Ishikawa (cell line): ENCODE data around the gene ATOH7.

ENCODE experiments used
- CEBPB ChIP-seq: IDR thresholded peaks from 2 replicates; pipeline ENCODE4 v1.6.1; 2012
- CREB1 ChIP-seq: IDR thresholded peaks from 2 replicates; pipeline ENCODE4 v1.6.1; 2012; ENCODE audit warnings: low read depth
- EGR1 ChIP-seq: IDR thresholded peaks from 2 replicates; pipeline ENCODE4 v1.6.1; 2012
- EP300 ChIP-seq: IDR thresholded peaks from 2 replicates; pipeline ENCODE4 v1.6.1; 2012; ENCODE audit warnings: borderline replicate concordance
- FOXM1 ChIP-seq: IDR thresholded peaks from 2 replicates; pipeline ENCODE4 v1.6.1; 2012; ENCODE audit warnings: low read depth, borderline replicate concordance
- NFIC ChIP-seq: IDR thresholded peaks from 2 replicates; pipeline ENCODE4 v1.6.1; 2012
- RAD21 ChIP-seq: IDR thresholded peaks from 2 replicates; pipeline ENCODE4 v1.6.1; 2012; ENCODE audit warnings: low read depth
- TAF1 ChIP-seq: IDR thresholded peaks from 2 replicates; pipeline ENCODE4 v1.6.1; 2012; ENCODE audit warnings: low read depth, mild to moderate bottlenecking
- TCF12 ChIP-seq: IDR thresholded peaks from 2 replicates; pipeline ENCODE4 v1.6.1; 2012; ENCODE audit warnings: low read depth
- TEAD4 ChIP-seq: IDR thresholded peaks from 2 replicates; pipeline ENCODE4 v1.6.1; 2012
- YY1 ChIP-seq: IDR thresholded peaks from 2 replicates; pipeline ENCODE4 v1.6.1; 2012; ENCODE audit warnings: low read depth
- ZBTB7A ChIP-seq: IDR thresholded peaks from 2 replicates; pipeline ENCODE4 v1.6.1; 2012; ENCODE audit warnings: low read depth
- TF ChIP-seq, protein P1 (sequence below): IDR thresholded peaks from 2 replicates; pipeline ENCODE4 v1.6.1; 2012
- TF ChIP-seq, protein P2 (sequence below): IDR thresholded peaks from 2 replicates; pipeline ENCODE4 v1.6.1; 2012
- TF ChIP-seq, protein P3 (sequence below): IDR thresholded peaks from 2 replicates; pipeline ENCODE4 v1.6.1; 2012; ENCODE audit warnings: low read depth, mild to moderate bottlenecking

The ATOH7 gene

DNA sequence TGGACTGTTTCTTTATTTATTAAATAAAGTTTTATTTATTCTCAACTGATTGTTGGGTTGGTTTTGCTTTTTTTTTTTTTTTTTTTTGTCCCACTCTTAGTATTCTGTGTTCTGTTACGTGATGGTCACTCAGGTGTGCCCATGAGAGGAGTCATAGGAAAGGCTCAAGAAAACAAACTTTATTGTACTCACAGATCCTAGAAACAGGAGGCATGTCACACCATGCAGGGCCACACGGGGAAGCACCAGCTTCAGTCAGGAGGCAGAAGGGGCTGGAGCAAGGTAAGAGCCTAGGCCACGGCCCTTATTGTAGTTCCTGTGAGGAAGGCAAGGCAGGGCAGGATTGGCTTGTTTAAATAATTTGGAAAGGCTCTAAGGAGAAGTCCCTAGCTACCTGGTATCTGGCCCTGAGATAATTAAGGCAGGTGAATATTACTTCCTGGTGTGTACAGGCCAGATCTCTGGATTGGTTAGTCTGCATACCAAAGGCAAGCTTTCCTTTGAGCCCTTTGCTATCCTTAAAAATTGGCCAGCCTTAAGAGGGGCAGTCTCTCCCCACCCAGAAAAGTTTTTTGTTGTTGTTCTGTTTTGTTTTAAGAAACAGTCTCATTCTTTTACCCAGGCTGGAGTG, 8.3 kb downstream of the ATOH7 start:
- TF ChIP-seq YY1 (no peak), RAD21 (peak; percentile 15; the same call in 1 of the 2 replicates), FOXM1 (no peak)

DNA sequence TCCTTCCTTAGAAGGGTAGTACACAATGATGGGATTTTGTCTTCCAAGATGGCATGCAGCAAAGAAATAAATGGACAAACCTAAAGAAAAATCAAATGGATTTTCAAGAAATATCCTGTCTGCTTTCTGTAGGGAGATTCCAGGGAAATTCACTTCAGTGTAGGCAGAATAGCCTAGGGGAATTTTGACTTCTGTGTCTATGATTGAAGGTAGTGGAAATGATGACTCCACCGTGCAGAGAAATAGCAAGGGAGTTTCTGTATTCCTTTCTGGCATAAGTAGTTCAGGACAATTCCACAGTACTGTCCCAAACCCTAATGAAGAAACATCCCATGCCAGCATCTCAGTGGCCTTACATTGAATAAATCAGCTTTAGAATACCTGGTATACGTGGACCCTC, 9.5 kb downstream of the ATOH7 start:
- no peak for TF ChIP-seq RAD21
- no peak for TF ChIP-seq EP300
- no peak for TF ChIP-seq TEAD4
- no peak for TF ChIP-seq ZBTB7A

DNA sequence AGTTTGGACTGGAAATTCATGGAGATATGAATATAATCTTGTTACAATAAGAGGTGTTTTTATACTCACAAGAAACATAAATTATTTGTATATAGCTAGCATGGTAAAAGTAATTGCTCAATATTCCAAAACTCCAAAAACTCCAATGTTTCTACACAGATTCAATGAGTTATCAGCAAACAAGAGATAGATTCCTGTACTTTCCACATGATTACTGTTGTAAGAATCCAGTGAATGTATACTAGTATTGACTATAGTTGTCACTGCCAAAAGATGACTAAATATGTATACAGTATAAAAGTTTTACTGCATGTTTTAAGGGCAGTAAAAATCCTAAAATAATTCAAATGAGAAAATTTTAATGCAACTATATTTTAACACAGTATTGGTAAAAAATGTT, 10.7 kb downstream of the ATOH7 start:
- TF ChIP-seq YY1 (no peak), EGR1 (no peak), TCF12 (no peak)
- TF ChIP-seq, protein P1, sequence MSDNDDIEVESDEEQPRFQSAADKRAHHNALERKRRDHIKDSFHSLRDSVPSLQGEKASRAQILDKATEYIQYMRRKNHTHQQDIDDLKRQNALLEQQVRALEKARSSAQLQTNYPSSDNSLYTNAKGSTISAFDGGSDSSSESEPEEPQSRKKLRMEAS, result no peak

DNA sequence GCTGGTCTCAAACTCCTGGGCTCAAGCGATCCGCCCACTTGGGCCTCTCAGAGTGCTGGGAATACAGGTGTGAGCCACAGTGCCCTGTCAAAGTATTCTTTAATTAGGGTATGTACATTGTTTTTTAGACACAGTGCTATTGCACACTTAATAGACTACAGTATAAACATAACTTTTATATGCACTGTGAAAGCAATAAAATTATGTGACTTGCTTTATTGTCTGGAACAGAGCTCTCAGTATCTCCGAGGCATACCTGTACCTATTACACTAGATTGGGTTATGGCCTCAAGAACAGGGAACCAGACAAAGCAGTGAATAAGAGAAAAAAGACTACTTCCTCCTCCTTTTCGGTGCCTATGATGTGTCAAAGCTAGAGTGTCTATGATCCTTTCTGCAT, 13.1 kb downstream of the ATOH7 start:
- TF ChIP-seq TCF12 (no peak), CREB1 (no peak), YY1 (no peak), ZBTB7A (no peak), FOXM1 (no peak), EGR1 (no peak), TAF1 (no peak), EP300 (no peak), NFIC (no peak)
- TF ChIP-seq, protein P2, sequence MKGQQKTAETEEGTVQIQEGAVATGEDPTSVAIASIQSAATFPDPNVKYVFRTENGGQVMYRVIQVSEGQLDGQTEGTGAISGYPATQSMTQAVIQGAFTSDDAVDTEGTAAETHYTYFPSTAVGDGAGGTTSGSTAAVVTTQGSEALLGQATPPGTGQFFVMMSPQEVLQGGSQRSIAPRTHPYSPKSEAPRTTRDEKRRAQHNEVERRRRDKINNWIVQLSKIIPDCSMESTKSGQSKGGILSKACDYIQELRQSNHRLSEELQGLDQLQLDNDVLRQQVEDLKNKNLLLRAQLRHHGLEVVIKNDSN, result no peak
- TF ChIP-seq, protein P1, result no peak

DNA sequence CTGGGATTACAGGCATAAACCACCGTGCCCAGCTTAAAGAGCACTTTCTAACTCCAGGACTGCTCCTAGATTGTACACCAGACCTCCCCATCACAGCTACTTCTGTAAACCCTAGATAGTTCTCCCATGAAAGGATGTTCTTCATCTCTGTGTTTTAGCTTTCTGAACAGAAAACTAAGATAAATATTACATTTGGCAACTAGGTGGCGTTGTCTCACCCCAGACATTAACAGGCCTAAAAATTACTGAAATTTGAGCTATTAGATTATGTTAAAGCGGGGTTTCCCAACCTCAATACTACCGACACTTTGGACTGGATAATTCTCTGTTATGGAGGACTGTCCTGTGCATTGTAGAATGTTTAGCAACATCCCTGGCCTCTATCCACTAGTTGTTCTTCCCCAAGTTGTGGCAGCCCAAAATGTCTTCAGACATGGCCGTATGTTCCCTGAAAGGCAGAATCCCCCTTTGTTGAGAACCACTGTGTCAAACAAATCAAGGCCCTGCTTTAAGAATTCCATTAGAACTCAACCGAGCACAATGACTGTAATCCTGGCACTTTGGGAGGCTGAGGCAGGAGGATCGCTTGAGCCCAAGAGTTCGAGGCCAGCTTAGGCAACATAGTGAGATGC, 19.1 kb downstream of the ATOH7 start:
- TF ChIP-seq RAD21 (peak; percentile 81), EGR1 (no peak)

DNA sequence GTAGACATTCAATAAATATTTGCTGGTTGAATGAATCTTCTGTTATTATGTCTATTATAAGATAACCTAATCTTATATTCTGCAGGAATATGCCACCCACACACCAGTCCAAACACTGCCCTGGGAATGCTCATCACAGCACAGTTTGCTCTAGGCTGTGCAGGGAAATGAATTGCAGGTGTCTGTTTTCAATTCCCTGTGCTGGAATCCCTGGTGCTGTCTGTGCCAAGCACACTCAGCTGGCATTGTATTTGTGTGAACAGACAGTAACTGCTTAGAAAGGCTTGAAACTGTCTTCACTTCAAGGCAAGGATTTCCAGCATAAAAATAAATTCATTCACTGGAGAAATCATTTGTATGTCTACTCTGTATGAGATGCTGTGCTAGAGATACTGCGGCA, 20.2 kb downstream of the ATOH7 start:
- no peak for TF ChIP-seq TEAD4
- TF ChIP-seq, protein P2, result no peak
- TF ChIP-seq NFIC, result no peak
- no peak for TF ChIP-seq RAD21
- no peak for TF ChIP-seq CREB1
- TF ChIP-seq, protein P3, sequence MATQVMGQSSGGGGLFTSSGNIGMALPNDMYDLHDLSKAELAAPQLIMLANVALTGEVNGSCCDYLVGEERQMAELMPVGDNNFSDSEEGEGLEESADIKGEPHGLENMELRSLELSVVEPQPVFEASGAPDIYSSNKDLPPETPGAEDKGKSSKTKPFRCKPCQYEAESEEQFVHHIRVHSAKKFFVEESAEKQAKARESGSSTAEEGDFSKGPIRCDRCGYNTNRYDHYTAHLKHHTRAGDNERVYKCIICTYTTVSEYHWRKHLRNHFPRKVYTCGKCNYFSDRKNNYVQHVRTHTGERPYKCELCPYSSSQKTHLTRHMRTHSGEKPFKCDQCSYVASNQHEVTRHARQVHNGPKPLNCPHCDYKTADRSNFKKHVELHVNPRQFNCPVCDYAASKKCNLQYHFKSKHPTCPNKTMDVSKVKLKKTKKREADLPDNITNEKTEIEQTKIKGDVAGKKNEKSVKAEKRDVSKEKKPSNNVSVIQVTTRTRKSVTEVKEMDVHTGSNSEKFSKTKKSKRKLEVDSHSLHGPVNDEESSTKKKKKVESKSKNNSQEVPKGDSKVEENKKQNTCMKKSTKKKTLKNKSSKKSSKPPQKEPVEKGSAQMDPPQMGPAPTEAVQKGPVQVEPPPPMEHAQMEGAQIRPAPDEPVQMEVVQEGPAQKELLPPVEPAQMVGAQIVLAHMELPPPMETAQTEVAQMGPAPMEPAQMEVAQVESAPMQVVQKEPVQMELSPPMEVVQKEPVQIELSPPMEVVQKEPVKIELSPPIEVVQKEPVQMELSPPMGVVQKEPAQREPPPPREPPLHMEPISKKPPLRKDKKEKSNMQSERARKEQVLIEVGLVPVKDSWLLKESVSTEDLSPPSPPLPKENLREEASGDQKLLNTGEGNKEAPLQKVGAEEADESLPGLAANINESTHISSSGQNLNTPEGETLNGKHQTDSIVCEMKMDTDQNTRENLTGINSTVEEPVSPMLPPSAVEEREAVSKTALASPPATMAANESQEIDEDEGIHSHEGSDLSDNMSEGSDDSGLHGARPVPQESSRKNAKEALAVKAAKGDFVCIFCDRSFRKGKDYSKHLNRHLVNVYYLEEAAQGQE, result no peak
- TF ChIP-seq TAF1, result no peak
- TF ChIP-seq TCF12, result no peak
- no peak for TF ChIP-seq FOXM1
- no peak for TF ChIP-seq EGR1
- no peak for TF ChIP-seq YY1
- no peak for TF ChIP-seq EP300
- no peak for TF ChIP-seq ZBTB7A

DNA sequence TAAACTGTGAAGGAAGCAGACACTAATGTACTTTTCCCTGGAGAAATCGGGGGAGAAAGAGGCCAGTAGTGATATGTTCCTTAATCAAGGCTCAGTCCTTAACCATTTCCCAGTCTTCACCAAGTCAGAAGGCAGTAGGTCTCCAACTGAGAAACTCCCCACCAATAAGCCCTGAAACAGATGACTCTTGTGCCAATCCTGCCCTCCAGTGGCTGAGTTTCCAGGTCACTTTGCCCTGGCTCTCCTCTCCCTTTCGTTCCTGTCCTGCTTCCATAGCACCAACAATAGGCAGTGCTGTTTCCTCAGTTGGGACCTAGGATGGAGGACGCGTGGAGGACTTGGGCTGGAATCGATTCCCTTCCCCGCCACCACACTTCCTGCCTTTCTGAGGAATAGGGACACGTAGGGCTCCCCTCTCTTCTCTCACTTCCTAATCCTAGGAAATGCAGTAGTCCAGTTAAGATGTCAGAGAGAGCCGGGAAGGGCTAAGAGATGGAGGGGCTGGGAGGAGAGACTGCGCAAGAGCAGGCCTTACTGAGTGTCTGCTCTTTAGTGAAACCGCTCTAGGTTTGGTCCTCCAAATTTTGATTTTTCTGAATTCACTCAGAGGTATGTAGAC, 23.4 kb downstream of the ATOH7 start:
- TF ChIP-seq, protein P3, result no peak
- TF ChIP-seq EGR1, result no peak
- TF ChIP-seq NFIC, result no peak
- no peak for TF ChIP-seq CEBPB
- TF ChIP-seq TAF1, result no peak
- TF ChIP-seq YY1, result no peak
- TF ChIP-seq, protein P2, result no peak
- peak; percentile 97 for TF ChIP-seq RAD21
